ENCODE measurements around the gene TMEM134.

GRCh38 chr11:67514116-67514515 lies 45.1 kb upstream of the TMEM134 start:
- TF ChIP-seq CTCF (conservative IDR thresholded peaks at IDR 0.05; ENCODE audit: low read length) (no peak), EZH2phosphoT487 (IDR thresholded peaks at IDR 0.05; ENCODE audit: borderline replicate concordance, low read depth, low read length) (no peak)

Measured in OCI-LY7 (cell line).